GM18502 (cell line): ENCODE results near the gene LRRC8E.
"Not testable (repeated sequence)": the region's sequence is repeated elsewhere in the genome, so short reads cannot be mapped to it uniquely, and the experiment has no call there.

Experiments
- ATAC-seq: cut with Tn5 transposase; IDR thresholded peaks from one replicate; pipeline ENCODE4 v1.9.1; 2021; ENCODE audit warnings: mild to moderate bottlenecking; ENCODE audit not compliant: unreplicated experiment, poor library complexity

The LRRC8E gene

GRCh38 chr19:7879836-7880235 is 8.5 kb upstream of the LRRC8E start:
- no peak for ATAC-seq

GRCh38 chr19:7881910-7882309 is 6.4 kb upstream of the LRRC8E start:
- no peak for ATAC-seq

GRCh38 chr19:7883105-7883504 is 5.2 kb upstream of the LRRC8E start:
- no peak for ATAC-seq

- no peak for ATAC-seq
Measured at GRCh38 chr19:7883796-7884570, 4.3 kb upstream of the LRRC8E start.

- ATAC-seq = no peak
Measured at GRCh38 chr19:7885818-7886217, 2.5 kb upstream of the LRRC8E start.

- ATAC-seq = no peak
Measured at GRCh38 chr19:7887408-7888144, 734 bp upstream of the LRRC8E start.

- ATAC-seq = no peak
Measured at GRCh38 chr19:7888826-7889217, 512 bp downstream of the LRRC8E start.

- not testable (repeated sequence) for ATAC-seq
Measured at GRCh38 chr19:7893362-7894101, 5.2 kb downstream of the LRRC8E start.

GRCh38 chr19:7894612-7895309 is 6.5 kb downstream of the LRRC8E start:
- no peak for ATAC-seq

- ATAC-seq = no peak
Measured at GRCh38 chr19:7895565-7895964, 7.3 kb downstream of the LRRC8E start.

- no peak for ATAC-seq
Measured at GRCh38 chr19:7897292-7897691, 9.0 kb downstream of the LRRC8E start.

- no peak for ATAC-seq
Measured at GRCh38 chr19:7898967-7899366, 10.7 kb downstream of the LRRC8E start.

- no peak for ATAC-seq
Measured at GRCh38 chr19:7899751-7900378, 11.6 kb downstream of the LRRC8E start.

- ATAC-seq = no peak
Measured at GRCh38 chr19:7900401-7900870, 12.1 kb downstream of the LRRC8E start.

- ATAC-seq = no peak
Measured at GRCh38 chr19:7900931-7901330, 12.6 kb downstream of the LRRC8E start.

GRCh38 chr19:7901337-7901736 is 13.0 kb downstream of the LRRC8E start:
- ATAC-seq = no peak

GRCh38 chr19:7902796-7903243 is 14.5 kb downstream of the LRRC8E start:
- ATAC-seq = no peak

- peak; percentile 80 for ATAC-seq
Measured at GRCh38 chr19:7903244-7904073, 15.1 kb downstream of the LRRC8E start, which contains the start of gene MAP2K7. TSS of gene MAP2K7 (plus strand) at chr19:7903877. CDS start at chr19:7903945, 68 bp downstream.
